SKM-1 (cell line): ENCODE data around the gene JAM3.
"Not testable (repeated sequence)": the region's sequence is repeated elsewhere in the genome, so short reads cannot be mapped to it uniquely, and the experiment has no call there.

Source experiments
- DNase-seq: peaks from one replicate; lab custom pipeline; 2025; ENCODE audit not compliant: unreplicated experiment; lab: John Stamatoyannopoulos, UW

Gene JAM3

GRCh38 chr11:134176284-134176683 lies 107.4 kb downstream of the JAM3 start:
- no peak for DNase-seq

- DNase-seq = no peak
These were observed 109.3 kb downstream of the JAM3 start for GRCh38 chr11:134178032-134178674.

- DNase-seq = no peak
These were observed 112.8 kb downstream of the JAM3 start for GRCh38 chr11:134181707-134182106.

- not testable (repeated sequence) for DNase-seq
These were observed 119.2 kb downstream of the JAM3 start for GRCh38 chr11:134188092-134188491.

- DNase-seq = no peak
These were observed 127.9 kb downstream of the JAM3 start for GRCh38 chr11:134196756-134197155.

GRCh38 chr11:134199531-134199930 lies 130.7 kb downstream of the JAM3 start:
- DNase-seq = no peak

- DNase-seq = no peak
These were observed 131.8 kb downstream of the JAM3 start for GRCh38 chr11:134200688-134201087.
